GM18873 (cell line): ENCODE data around the gene ARFGAP2.

Source experiments
- ATAC-seq: cut with Tn5 transposase; IDR thresholded peaks from one replicate; pipeline ENCODE4 v1.9.1; 2021; ENCODE audit warnings: mild to moderate bottlenecking, moderate library complexity, moderate number of reproducible peaks; ENCODE audit not compliant: unreplicated experiment, low FRiP score

The ARFGAP2 gene

GRCh38 chr11:47152126-47152952 is 24.3 kb downstream of the ARFGAP2 start:
- no peak for ATAC-seq

GRCh38 chr11:47149782-47150181 is 26.9 kb downstream of the ARFGAP2 start:
- no peak for ATAC-seq

GRCh38 chr11:47148903-47149531 is 27.7 kb downstream of the ARFGAP2 start:
- no peak for ATAC-seq

GRCh38 chr11:47148270-47148669 is 28.4 kb downstream of the ARFGAP2 start:
- no peak for ATAC-seq

- ATAC-seq, result no peak
Observed at GRCh38 chr11:47147681-47148080, 29.0 kb downstream of the ARFGAP2 start.

- ATAC-seq, result no peak
Observed at GRCh38 chr11:47147250-47147649, 29.4 kb downstream of the ARFGAP2 start.

- no peak for ATAC-seq
Observed at GRCh38 chr11:47144541-47144940, 32.1 kb downstream of the ARFGAP2 start.

- ATAC-seq, result no peak
Observed at GRCh38 chr11:47143322-47143721, 33.4 kb downstream of the ARFGAP2 start.

- no peak for ATAC-seq
Observed at GRCh38 chr11:47139878-47140277, 36.8 kb downstream of the ARFGAP2 start.

GRCh38 chr11:47137476-47137875 is 39.2 kb downstream of the ARFGAP2 start:
- no peak for ATAC-seq

GRCh38 chr11:47136921-47137320 is 39.8 kb downstream of the ARFGAP2 start:
- ATAC-seq, result no peak

- ATAC-seq, result no peak
Observed at GRCh38 chr11:47136327-47136726, 40.4 kb downstream of the ARFGAP2 start.

GRCh38 chr11:47132981-47133380 is 43.7 kb downstream of the ARFGAP2 start:
- ATAC-seq, result no peak

- ATAC-seq, result no peak
Observed at GRCh38 chr11:47132490-47132889, 44.2 kb downstream of the ARFGAP2 start.

- ATAC-seq, result no peak
Observed at GRCh38 chr11:47131136-47131535, 45.5 kb downstream of the ARFGAP2 start.

GRCh38 chr11:47130543-47130942 is 46.1 kb downstream of the ARFGAP2 start:
- ATAC-seq, result no peak

GRCh38 chr11:47127213-47127612 is 49.5 kb downstream of the ARFGAP2 start:
- ATAC-seq, result no peak

- ATAC-seq, result no peak
Observed at GRCh38 chr11:47125083-47125482, 51.6 kb downstream of the ARFGAP2 start.

- no peak for ATAC-seq
Observed at GRCh38 chr11:47124675-47125074, 52.0 kb downstream of the ARFGAP2 start.

- ATAC-seq, result no peak
Observed at GRCh38 chr11:47123094-47123493, 53.6 kb downstream of the ARFGAP2 start.

- ATAC-seq, result no peak
Observed at GRCh38 chr11:47121731-47122130, 54.9 kb downstream of the ARFGAP2 start.

- no peak for ATAC-seq
Observed at GRCh38 chr11:47121056-47121455, 55.6 kb downstream of the ARFGAP2 start.
